ENCODE data around the gene RGS11.

- no peak for TF ChIP-seq POLR2AphosphoS5 (IDR thresholded peaks at IDR 0.05; ENCODE audit: low read depth, low read length)
- no peak for TF ChIP-seq SIN3A (IDR thresholded peaks at IDR 0.05; ENCODE audit: borderline replicate concordance, insufficient read depth, low read length)
- TF ChIP-seq TAF1 (IDR thresholded peaks at IDR 0.05; ENCODE audit: borderline replicate concordance, insufficient read depth, low read length) = no peak
- TF ChIP-seq REST (IDR thresholded peaks at IDR 0.05; ENCODE audit: insufficient read depth in 1 of 2, low read depth in 2 of 2, low read length in 2 of 2) = no peak
- TF ChIP-seq FOXP2 (optimal IDR thresholded peaks at IDR 0.05; ENCODE audit: borderline replicate concordance, extremely low read depth, extremely low read length, insufficient read depth) = no peak
Observed at GRCh38 chr16:273547-274421, 2.0 kb downstream of the RGS11 start.

Data from PFSK-1 (cell line).